HG03196 (cell line): ENCODE measurements around the gene HSCB.
A peak's percentile ranks its signal among the peaks of the same experiment; 100 is the strongest.
"Not testable (repeated sequence)": the region's sequence is repeated elsewhere in the genome, so short reads cannot be mapped to it uniquely, and the experiment has no call there.

ENCODE experiments used
- ATAC-seq: cut with Tn5 transposase; IDR thresholded peaks from one replicate; pipeline ENCODE4 v1.9.1; 2021; ENCODE audit not compliant: unreplicated experiment

The HSCB gene, protein sequence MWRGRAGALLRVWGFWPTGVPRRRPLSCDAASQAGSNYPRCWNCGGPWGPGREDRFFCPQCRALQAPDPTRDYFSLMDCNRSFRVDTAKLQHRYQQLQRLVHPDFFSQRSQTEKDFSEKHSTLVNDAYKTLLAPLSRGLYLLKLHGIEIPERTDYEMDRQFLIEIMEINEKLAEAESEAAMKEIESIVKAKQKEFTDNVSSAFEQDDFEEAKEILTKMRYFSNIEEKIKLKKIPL

GRCh38 chr22:28741785-28742561, at the start of gene HSCB, which contains the start of gene CHEK2:
Gene HSCB (plus strand): TSS chr22:28742039. CDS start chr22:28742096, 57 bp downstream.
Gene CHEK2 (minus strand): TSS chr22:28741820. CDS start chr22:28734721, 7,099 bp downstream.
- ATAC-seq = peak; percentile 85

GRCh38 chr22:28693041-28693760, 48.6 kb upstream of the HSCB start:
- ATAC-seq = not testable (repeated sequence)

DNA sequence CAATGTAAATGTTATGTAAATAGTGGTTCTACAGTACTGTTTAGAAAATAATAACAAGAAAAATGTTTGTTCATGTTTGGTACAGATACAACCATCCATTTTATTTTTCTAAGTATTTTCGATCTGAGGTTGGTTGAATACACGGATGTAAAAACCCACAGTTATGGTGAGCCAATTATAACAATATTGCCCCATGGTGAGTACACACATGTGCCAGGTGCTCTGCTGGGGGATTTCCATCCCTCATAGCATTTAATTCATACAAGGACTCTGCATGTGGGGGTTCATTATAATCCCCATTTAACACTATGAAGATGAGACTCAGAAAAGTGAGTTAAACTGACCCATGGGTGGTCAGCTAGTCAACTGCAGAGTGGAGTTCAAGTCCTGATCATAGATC, 38.9 kb upstream of the HSCB start:
- ATAC-seq = no peak

GRCh38 chr22:28703436-28703835, 38.4 kb upstream of the HSCB start:
- no peak for ATAC-seq

DNA sequence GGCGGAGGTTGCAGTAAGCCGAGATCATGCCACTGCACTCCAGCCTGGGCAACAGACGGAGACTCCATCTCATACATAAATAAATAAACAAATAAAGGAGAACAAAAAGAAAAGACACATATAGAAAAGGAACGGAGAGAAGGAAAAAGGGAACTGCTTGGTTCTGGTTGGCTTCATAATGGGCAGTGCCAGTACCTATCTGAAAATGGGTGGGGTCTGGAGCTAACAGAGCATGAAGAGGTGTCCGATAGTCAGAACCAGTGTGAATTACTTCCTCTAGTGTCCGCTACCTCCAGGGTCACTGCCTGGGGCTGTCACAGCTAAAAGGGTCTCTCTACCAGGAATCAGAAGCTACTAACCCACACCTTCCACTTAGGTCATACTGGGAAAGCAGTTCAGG, 35.0 kb upstream of the HSCB start:
- no peak for ATAC-seq

- ATAC-seq = no peak
Measured at GRCh38 chr22:28710107-28710506, 31.7 kb upstream of the HSCB start.

DNA sequence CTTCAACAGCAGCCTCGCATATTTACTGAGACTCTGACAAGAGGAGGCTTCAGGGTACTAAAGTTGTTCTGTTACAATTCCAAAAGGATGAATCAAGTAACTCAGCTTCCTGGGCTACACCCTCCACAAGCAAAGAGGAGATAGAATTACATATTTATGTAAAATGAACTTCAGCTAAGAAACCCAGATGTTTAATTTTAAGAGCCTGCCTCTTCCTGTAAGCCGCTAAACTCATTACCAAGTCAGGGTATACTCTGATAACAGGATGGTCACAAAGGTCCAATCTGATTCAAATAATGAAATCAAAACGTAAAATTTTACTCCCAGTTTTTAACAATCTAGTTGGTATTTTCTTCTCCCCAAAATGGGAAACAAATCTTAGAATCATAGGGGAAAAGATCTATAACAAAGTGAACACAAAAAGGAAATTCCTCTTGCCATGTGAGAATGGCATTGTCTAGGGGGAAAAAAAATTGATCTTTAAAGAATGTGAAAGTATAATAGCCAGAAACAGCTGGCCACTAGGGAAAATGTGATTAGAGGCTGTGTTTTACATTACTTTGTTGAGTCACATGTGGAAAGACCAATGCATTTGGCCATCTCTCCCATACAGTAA, 31.2 kb upstream of the HSCB start:
- no peak for ATAC-seq

- ATAC-seq = no peak
Measured at GRCh38 chr22:28711341-28711740, 30.5 kb upstream of the HSCB start.

DNA sequence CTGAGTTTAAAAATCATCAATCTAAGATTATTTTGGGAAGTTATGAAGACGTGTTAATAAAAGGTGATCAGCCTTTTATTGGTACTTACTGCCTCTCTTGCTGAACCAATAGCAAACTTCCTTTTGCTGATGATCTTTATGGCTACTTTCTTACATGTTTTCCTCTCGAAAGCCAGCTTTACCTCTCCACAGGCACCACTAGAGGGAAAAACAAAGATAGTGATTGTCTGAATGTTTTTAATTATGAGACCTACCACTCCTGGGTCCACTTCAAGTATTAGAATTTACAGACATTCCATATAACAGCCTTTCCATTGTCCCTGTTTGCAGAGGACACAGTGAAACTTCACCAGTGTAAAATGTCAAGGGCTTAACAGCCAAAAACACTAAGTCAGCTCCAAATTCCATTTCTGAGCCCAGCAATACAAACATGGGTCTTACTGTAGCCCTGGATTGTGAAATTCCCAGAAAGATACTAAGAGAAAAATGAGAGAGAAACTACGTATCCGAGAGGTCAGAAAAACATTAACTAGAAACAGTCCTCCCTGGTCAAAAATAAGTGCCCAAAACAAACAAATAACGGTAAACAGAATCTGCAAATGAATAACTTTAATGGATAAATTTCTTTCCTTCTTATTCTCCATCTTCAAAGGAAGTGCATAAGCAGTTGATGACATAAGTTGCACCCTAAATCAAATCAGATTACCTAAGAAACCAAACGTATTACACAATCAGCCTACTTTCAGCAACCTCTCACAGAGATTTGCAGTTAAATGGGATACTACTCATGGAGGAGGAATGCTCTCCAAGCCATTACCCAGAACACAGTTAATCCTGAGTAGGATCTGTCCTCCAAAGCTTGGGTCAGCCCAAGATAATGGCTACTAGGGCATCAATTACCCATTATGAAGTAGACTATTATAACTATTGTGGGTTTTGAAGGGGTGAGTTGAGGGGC, 29.7 kb upstream of the HSCB start:
- no peak for ATAC-seq

DNA sequence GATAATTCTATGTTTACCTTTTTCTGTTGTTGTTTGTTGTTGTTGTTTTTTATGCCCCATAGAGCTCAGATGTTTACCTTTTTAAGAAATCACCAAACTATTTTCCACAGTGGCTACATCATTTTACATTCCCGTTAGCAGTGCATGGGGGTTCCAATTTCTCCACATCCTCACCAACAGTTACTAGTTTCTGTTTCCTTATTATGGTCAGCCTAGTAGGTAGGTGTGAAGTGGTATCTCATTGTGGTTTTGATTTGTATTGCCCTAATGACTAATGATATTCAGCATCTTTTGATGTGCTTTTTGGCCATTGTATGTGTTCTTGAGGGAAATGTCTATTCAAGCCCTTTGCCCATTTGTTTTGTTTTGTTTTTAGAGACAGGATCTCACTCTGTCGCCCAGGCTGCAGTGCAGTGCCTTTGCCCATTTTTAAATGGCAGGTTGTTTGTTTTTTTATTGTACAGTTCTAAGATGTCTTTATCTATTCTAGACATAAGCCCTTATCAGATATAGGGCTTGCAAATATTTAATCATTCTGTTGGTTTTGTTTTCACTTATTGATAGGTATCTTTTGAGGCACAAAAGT, 27.7 kb upstream of the HSCB start:
- ATAC-seq = no peak

- no peak for ATAC-seq
Measured at GRCh38 chr22:28715611-28716010, 26.2 kb upstream of the HSCB start.

- ATAC-seq = no peak
Measured at GRCh38 chr22:28716686-28717085, 25.2 kb upstream of the HSCB start.

DNA sequence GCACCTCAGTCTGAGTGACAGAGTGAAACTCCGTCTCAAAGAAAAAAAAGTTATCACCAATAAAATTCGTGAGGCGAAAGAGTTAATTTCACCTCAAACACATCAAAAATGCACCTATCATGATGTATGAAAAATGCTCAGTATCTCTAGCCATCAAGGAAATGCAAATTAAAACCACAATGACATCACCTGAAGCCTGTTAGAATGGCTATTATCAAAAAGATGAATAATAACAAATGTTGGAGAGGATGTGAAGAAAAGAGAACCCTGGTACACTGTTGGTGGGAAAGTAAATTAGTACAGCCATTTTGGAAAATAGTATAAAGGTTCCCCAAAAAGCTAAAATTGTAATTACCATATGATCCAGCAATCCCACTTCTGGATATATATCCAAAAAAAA, 23.8 kb upstream of the HSCB start:
- ATAC-seq = no peak

- ATAC-seq = no peak
Measured at GRCh38 chr22:28728002-28728401, 13.8 kb upstream of the HSCB start.

GRCh38 chr22:28728621-28729313, 13.1 kb upstream of the HSCB start:
- no peak for ATAC-seq

GRCh38 chr22:28730179-28730578, 11.7 kb upstream of the HSCB start:
- no peak for ATAC-seq

- no peak for ATAC-seq
Measured at GRCh38 chr22:28734393-28734792, 7.4 kb upstream of the HSCB start.

DNA sequence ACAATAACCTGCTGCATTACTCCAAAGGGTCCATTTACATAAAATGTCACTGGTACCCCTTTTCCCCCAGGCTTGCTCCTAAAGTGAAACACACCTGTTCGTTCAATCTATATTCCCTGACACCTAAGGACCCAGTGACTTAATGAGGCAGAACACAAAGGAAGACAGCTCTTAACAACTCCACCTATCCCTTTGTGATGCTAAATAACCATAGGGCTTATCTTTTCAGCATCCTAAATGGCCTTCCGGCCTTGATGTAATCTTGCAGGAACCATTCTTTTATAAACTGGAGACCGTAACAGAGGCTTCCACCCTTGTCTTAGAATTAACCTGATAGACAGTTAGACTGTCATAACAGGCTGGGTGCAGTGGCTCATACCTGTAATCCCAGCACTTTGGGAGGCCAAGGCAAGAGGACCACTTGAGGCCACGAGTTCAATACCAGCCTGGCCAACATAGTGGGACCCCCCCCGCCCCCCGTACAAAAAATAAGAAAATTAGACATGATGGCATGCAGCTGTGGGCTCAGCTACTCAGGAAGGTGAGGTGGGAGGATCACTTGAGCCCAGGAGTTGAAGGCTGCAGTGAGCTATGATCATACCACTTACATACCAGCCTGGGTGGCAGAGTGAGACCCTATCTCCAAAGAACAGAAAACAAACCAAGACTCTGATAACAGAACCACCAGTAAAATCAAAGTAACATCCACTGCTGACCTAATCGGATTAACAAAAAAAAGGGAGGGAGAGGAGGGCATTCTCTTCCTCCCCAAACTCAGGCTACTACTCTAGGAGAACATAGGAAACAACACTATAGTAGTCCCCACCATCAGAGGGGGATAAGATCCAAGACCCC, 5.3 kb upstream of the HSCB start:
- no peak for ATAC-seq
